ENCODE measurements around the gene UGT2A2. TPM values are rescaled to one million over a fixed set of nuclear protein-coding genes. Genes with fewer than 3 reads are reported as not detected.
"Not testable (repeated sequence)": the region's sequence is repeated elsewhere in the genome, so short reads cannot be mapped to it uniquely, and the experiment has no call there.

Gene UGT2A2
- not detected for total RNA-seq
- long read RNA-seq, donor 1 = 0 reads
- long read RNA-seq, donor 2 = 0 reads

GRCh38 chr4:69639542-69639941, at the start of gene UGT2A2:
UGT2A2 (minus strand) TSS chr4:69639642; CDS start chr4:69639640, 2 bp downstream.
- intact Hi-C loops (cut with DNase I) = no loop called here
- DNase-seq (ENCODE audit: low spot score) = no peak

- no peak for DNase-seq (ENCODE audit: low spot score)
- intact Hi-C loops (cut with DNase I) = loop anchor here in 1 of 2 donors (5.0 kb wide), 1 partner anchor 677 kb away; the partner anchor contains the start of gene SMR3A
Observed at GRCh38 chr4:69684804-69685203, 45.4 kb upstream of the UGT2A2 start.

GRCh38 chr4:69668680-69669079, 29.2 kb upstream of the UGT2A2 start:
- intact Hi-C loops (cut with DNase I) = no loop called here
- DNase-seq (ENCODE audit: low spot score) = no peak

- intact Hi-C loops (cut with DNase I); DNase-seq (ENCODE audit: low spot score): not testable (repeated sequence)
Observed at GRCh38 chr4:69664009-69664408, 24.6 kb upstream of the UGT2A2 start.

- intact Hi-C loops (cut with DNase I); DNase-seq (ENCODE audit: low spot score): not testable (repeated sequence)
Observed at GRCh38 chr4:69661130-69661803, 21.8 kb upstream of the UGT2A2 start.

GRCh38 chr4:69658133-69658532, 18.7 kb upstream of the UGT2A2 start:
- peak; percentile 75 for DNase-seq (ENCODE audit: low spot score)
- intact Hi-C loops (cut with DNase I) = no loop called here

GRCh38 chr4:69656653-69657158, 17.3 kb upstream of the UGT2A2 start:
- intact Hi-C loops (cut with DNase I) = no loop called here
- DNase-seq (ENCODE audit: low spot score) = no peak

GRCh38 chr4:69653147-69653546, 13.7 kb upstream of the UGT2A2 start, which contains the start of gene UGT2A1:
UGT2A1 (minus strand) TSS chr4:69653247; CDS start chr4:69647644, 5,603 bp downstream.
- DNase-seq (ENCODE audit: low spot score) = no peak
- intact Hi-C loops (cut with DNase I) = no loop called here

- intact Hi-C loops (cut with DNase I) = no loop called here
- DNase-seq (ENCODE audit: low spot score) = no peak
Observed at GRCh38 chr4:69650872-69651271, 11.4 kb upstream of the UGT2A2 start.

GRCh38 chr4:69649629-69650028, 10.2 kb upstream of the UGT2A2 start:
- intact Hi-C loops (cut with DNase I) = no loop called here
- no peak for DNase-seq (ENCODE audit: low spot score)

GRCh38 chr4:69649207-69649606, 9.8 kb upstream of the UGT2A2 start:
- DNase-seq (ENCODE audit: low spot score) = no peak
- intact Hi-C loops (cut with DNase I) = no loop called here

- intact Hi-C loops (cut with DNase I) = no loop called here
- DNase-seq (ENCODE audit: low spot score) = no peak
Observed at GRCh38 chr4:69642961-69643360, 3.5 kb upstream of the UGT2A2 start.

GRCh38 chr4:69640289-69640688, 847 bp upstream of the UGT2A2 start:
- DNase-seq (ENCODE audit: low spot score) = no peak
- intact Hi-C loops (cut with DNase I) = no loop called here

GRCh38 chr4:69617083-69617694, 22.3 kb downstream of the UGT2A2 start:
- no peak for DNase-seq (ENCODE audit: low spot score)
- intact Hi-C loops (cut with DNase I) = no loop called here

GRCh38 chr4:69610484-69610883, 29.0 kb downstream of the UGT2A2 start:
- DNase-seq (ENCODE audit: low spot score) = no peak

GRCh38 chr4:69601065-69601464, 38.4 kb downstream of the UGT2A2 start:
- DNase-seq (ENCODE audit: low spot score) = no peak
- intact Hi-C loops (cut with DNase I) = no loop called here

More at GRCh38 chr4:69610484-69610883, 29.0 kb downstream of the UGT2A2 start:
- intact Hi-C loops (cut with DNase I) = no loop called here

- intact Hi-C loops (cut with DNase I) = no loop called here
- no peak for DNase-seq (ENCODE audit: low spot score)
Observed at GRCh38 chr4:69600013-69600412, 39.4 kb downstream of the UGT2A2 start.

- intact Hi-C loops (cut with DNase I) = no loop called here
- no peak for DNase-seq (ENCODE audit: low spot score)
Observed at GRCh38 chr4:69594382-69594781, 45.1 kb downstream of the UGT2A2 start.

GRCh38 chr4:69591364-69591763, 48.1 kb downstream of the UGT2A2 start:
- no peak for DNase-seq (ENCODE audit: low spot score)
- intact Hi-C loops (cut with DNase I) = no loop called here

- intact Hi-C loops (cut with DNase I) = no loop called here
- no peak for DNase-seq (ENCODE audit: low spot score)
Observed at GRCh38 chr4:69589884-69590283, 49.6 kb downstream of the UGT2A2 start.

- intact Hi-C loops (cut with DNase I) = no loop called here
- no peak for DNase-seq (ENCODE audit: low spot score)
Observed at GRCh38 chr4:69584135-69584534, 55.3 kb downstream of the UGT2A2 start.
